Suppressor macrophage (primary cell): Measurements from ENCODE around the gene PPARA.
A peak's percentile ranks its signal among the peaks of the same experiment; 100 is the strongest.

ENCODE experiments used
- DNase-seq, 4 experiments: peaks; one replicate each; pipeline ENCODE4 v3.0.0-alpha.2; 2020 to 2022

Gene PPARA

DNA sequence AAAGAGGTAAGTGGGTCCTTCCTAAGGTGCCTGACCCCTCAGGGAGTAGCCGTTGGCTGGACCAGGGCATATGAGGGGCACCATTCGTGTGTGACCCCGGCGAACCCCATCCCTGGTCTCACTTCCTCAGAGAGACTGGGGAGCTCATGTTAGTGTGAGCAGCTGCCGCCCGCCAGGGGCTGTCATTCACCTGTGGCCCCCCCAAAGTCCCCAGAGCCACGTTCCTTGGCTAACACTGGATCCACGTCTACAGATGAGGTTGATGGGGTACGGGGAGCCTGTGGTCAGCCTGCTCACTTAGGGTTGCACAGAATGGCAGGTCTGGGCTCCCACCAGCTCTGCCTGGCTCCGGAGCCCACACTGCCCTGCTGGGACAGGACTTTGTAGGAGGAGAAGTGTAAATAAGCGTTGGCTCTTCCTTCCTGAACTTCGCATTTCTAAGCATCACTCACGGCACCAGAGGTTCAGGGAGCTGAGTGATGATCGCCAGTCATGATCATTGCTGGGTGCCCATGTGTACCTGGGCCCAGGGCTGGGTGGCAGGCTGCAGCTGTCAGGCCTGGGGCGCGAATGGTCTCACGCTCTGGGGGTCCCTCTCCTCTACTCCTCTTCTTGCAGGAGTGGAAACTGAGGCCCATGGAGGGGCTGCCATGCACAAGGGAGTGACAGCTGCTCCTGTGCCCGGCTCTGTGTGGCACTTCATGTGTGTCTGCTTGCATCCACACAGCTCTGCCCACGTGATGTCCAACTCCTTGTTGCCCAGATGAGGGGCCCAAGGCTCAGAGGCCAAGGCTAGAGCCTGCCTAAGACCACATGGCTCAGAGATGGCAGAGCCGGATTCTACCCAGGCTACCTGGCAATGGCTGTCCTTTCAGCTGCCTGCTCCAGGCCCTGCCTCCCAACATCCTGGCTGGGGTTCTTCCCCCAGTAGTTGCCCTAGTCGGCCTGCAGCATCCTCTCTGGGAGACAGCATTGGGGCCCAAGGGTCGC, 128.6 kb downstream of the PPARA start:
- DNase-seq: no peak

DNA sequence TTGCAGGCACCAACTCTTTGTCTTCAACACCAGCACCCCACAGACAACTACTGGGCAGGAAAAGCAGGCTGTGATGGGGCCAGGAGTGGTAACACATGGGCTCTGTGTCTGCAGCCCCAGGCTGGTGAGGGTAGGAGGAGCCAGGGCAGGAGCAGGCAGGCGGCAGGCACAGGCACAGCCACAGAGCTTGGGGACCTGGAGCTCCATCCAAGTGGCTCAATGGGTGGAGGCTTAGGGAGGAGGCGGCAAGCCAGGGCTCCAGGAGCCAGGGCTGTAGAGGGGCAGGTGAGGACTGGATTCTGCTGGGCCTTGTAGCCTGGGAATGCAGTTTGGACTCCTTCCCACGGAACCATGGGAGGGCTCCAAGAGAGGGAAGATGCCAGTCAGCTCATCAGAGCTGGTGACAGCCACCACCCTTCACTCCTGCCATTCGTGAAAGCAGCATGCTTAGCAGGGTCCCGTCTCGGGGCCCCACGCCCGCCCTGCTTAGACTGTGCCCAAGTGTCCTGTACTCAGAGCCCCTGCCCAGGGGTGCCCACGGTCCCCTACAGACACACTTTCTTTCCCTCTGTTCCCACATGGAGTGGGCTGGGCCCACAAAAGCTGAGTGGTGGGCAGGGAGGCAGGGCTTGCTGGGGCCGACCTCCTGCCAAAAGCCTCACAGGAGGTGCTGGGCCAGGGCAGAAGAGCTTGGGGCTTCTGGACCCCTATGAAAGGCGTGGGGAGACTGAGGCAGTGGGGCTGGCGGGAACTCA, 129.9 kb downstream of the PPARA start:
- no peak for DNase-seq

DNA sequence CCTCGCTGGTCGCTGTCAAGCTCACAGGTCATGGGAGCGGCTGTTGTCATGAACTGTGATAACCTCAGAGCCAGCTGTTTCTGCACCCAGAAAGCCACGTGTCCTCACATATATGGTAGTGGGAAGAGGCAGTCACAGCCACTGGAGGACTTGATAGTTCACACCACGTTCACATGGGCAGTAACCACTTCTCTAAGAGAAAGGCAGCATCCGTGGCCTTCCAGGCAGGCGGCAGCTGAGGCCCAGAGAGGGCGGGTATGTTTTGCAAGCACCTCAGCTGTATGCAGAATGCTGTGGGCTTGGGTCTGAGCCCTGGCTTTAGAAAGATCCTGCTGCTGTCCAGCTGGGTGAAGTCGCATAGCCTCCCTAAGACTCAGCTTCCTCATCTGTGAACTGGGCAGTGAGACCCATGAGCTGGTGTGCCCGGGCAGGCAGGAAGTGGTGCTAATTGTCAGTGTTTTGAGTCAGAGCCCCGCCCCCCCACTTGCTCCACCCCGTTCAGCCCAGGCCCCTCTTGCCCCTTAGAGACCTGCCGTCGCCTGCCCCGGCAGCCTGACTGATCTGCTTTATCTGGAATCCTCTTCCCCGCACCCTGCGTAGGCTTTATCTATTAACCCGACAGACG, 130.8 kb downstream of the PPARA start:
- DNase-seq: peak; percentile 17 to 70 (median 46)

DNA sequence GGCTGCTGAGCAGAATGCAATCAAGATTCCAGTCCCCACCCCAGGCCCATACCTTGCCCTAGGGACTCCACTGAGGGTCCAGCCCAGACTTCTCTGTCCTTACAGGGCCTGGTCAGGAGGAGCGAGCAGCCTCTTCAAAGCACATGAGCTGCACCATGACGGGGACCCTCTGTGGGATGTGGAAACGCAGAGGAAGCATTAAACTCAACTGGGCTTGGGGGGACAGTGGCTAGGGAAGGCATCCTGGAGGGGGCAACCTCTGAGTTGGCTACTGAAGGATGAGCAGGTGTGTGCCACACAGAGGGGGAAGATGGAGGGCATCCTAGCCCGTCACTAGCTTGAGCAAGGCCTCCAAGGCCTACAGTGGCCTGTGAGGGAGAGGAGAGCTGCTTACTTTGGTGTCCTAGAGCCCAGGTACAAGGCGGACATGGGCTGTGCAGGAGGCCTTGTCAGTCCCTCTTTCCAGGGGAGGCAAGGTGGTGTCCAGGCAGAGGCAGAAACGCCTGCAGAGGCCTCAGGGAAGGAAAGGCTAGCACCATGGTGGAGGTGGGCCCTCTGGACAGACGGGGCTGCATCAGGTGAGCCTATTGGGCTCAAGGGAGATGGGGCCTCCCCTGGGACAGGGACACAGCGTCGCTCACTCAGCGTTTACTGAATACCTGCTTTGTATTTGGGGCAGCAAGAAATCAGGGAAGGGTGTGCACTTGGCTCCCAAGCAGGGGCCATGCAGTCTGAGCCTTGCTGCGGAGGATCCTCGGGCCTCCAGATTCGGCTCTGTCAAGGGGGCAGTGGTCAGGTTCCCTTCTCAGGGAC, 131.7 kb downstream of the PPARA start:
- DNase-seq: no peak

DNA sequence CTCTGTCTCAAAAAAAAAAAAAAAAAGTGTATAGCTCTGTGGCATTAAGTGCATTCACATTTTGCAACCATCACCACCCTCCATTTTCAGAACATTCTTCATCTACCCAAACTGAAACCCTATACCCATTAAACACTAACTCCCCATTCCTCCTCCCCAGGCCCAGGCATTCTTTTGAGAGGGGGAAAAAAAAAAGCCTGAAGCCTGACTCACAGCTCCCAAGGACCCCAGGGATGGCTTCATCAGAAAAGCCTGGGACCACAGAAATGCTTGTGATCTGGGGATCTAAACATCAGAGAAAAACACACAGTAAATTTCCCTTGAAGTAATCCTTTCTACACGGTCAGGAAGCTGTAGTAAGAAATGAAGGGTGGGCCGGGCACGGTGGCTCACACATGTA, 135.7 kb downstream of the PPARA start:
- no peak for DNase-seq

DNA sequence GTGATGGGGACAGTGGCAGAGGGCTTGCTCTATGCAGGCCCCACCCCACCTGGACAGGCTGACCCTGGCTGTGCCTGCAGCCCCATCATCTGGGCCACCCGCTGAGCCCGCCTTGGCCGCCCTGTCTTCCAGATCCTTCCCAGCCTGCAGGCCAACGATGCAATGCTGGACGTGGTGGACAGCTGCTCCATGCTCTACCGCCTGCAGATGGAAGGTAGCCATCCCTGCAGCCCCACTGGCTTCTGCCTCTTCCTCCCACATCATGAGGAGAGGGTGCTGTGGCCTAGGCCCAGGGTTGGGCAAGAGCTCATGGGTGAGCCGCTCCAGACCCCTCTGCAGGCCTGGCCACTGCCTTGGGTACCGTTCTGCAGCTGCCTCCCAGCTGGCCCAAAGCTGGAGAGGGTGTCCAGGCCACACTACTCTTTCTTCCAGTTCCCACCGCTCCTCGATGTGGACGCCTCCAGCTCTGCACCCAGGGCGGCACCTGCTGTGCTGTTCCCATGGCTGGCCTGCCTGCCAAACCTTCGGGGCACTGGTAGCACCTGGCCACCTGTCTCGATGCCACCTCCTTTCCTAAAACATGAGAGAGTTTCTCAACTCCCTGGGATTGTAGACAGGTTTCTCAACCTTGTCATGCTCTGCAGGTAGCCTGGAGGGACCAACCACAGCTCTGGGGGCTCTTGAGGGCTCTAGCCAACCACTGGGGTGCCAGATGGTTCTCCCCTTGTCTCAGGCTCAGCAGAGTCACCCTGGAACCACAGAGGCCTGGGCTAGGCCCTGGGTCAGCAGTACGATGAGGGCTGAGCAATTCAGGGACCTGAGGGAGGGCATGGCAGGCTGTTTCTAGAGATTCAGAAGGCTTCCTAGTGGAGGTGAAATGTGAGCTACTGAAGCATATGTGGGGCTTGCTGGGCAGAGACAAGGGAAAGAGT, 136.9 kb downstream of the PPARA start:
- no peak for DNase-seq

DNA sequence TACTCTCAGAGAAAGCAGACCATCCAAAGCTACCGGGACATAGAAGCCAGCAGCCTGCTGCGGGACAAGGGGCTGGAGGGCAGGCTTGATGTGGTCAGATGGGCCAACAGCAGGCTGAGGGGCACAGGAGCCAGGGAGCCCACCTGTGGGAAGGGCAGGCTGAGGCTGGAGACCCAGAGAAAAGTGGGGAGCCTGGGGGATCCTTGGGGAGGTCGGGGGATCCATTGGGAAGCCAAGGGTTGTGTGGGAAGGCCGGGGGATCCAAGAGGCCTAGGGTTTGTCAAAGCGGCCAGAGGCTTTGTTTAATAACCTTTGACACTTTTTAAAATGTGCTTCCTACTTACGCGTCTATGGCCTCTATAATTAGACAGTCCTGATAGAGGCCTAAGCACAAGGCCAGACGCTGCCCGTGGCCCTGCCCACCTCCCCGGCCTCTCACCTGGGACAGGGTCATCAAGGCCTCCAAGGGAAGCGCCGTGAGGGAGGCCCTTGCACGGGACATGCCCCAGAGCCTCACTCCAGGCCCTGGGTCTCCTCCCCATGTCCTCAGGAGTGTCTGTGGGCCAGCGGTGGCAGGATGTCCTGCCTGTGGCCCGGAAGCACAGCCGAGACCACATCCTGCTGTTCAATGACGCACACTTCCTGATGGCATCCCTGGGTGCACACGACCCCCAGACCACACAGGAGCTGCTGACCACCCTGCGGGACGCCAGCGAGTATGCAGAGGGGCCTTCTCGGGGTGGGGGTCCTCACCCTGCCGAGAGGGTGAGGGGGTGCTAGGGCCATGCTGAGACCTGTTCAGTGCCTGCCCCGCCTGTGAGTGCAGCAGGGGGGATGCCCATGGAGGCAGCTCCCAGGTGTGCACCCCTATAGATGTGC, 137.8 kb downstream of the PPARA start:
- DNase-seq: peak; percentile 40 to 59 (median 48)

DNA sequence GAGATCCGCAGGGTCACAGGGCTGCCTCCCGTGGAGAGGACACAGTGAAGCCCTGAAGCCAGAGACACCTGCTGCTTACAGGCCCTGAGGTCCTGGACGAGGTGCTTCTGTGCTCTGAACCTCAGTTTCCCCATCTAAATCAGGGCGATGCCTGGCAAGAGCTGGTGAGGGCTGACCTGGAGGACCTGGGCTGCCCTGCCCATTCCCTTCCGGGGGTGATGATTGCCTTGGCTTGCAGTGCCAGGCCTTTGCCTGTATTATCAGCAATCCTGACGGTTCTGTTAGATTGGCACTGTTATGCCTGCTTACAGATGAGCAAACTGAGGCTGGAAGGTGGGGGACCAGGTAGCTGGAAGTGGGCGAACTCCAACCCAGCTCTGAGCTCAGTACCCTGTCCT, 138.5 kb downstream of the PPARA start:
- DNase-seq: no peak

DNA sequence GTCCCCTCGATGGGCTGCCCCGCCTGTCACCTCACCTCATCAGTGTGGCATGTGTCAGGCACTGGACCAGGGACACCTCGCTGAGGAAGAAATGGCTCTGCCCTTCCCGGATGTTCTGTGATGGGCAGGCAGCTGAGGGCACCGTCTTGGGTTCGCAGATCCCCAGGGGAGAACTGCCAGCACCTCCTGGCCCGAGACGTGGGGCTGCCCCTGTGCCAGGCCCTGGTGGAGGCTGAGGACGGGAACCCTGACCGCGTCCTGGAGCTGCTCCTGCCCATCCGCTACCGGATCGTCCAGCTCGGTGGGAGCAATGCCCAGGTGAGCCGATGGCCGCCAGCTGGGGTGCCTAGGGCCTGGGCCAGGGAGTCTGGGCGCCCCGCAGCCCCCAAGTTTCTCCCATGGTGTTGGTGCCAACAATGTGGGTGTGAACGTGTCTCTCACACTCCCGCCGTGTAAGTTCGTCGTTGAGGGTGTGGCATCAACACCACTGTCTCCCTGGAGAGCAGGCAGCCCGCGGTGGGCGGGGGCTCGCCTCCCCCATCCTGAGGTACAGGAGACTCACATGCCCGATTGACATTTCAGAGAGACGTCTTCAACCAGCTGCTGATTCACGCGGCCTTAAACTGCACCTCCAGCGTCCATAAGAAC, 139.0 kb downstream of the PPARA start:
- no peak for DNase-seq

DNA sequence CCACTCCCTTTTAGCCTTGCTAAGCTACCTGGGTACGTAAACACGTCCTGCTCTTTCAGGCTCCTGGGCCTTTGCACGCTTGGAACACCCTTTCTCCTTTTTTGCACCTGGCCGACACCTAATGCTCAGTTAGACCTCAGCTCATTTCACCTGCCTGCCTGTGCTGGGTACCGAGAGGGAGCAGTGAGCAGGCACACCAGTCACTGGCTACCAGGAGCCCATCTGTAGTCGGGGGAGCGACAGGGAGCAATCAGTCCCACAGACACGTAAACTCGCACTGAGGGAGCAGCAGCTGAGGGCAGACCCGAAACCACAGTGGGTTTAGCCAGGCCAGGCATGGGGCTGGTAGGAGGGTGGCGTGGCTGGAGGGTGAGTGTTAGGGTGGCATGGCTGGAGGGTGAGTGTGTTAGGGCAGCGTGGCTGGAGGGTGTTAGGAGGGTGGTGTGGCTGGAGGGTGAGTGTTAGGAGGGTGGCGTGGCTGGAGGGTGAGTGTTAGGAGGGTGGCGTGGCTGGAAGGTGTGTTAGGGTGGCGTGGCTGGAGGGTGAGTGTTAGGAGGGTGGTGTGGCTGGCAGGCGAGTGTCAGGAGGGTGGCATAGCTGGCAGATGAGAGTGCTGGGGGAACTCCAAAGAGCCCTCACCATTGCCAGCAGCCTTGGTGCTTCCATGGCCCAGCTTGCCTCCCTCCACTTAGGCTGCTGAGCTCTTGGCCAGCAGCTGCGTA, 140.0 kb downstream of the PPARA start:
- no peak for DNase-seq

DNA sequence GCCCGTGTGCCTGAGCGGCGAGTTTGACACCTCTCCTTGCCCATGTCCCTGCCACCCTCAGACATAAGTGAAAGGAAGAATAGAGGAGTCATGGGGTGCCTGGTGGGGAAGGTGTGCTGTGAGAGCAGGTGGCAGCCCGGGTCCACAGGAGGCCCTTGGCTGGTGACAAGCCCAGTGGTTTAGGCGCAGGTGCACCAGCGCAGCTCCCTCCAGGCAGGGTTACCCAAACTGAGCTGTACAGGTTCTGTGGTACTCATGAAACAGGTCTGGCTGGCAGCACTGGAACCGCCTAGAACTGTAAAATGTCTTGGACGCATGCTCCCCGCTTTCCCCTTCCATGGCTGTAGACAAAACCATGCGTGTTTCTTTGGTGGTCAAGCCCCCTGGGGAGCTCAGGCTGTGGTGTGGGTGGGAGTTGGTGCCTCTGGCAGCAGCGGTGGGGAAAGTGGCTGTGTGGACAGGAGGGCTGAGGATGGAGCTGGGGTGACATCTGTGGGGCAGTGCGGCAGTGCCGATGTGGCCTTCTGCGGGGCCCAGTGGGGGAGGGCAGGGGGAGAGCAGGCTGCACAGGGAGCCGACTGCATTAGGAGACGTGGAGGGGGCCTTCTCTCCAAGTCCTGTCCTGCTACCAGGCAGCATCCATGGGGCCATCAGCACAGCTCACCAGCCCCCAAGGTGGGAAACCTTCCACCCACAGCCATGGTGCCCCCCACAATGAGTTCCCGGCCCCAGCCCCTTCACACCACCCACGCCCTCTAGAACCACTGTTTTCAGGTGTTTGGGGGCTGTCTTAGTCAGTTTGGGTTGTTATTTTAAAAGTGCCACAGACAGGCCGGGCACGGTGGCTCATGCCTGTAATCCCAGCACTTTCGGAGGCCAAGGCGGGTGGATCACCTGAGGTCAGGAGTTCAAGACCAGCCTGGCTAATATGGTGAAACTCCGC, 140.8 kb downstream of the PPARA start:
- no peak for DNase-seq

DNA sequence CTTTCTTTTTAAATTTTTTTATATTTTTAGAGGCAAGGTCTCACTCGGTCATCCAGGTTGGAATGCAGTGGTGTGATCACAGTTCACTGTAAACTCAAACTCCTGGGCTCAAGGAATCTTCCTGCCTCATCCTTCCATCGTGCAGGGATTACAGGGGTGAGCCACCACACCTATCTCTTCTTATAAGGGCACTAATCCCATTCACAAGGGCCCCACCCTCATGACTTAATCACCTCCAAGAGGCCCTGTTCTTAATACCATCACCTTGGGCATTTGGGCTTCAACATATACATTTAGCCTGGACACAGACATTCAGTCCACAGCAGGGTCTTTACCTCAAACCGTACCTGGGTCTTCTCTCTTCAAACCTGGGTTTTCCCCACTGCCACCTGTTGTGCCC, 141.8 kb downstream of the PPARA start:
- DNase-seq: no peak

DNA sequence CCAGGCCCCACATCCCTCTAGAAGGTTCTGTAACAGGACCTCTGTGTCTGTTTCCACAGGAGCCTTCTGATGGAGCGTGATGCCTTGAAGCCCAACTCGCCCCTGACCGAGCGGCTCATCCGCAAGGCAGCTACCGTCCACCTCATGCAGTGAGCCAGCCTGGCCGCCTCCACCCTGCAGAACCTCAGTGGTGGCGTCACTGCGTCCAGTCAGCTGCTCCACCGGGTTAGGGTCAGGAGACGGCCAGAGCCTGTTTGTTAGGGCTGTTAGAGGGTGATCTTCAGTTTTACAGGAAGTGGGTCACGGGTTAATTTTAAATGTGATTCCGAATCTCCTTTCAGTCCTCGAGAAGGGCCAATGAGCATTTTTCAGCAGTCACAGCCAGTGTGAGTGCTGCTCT, 142.4 kb downstream of the PPARA start:
- DNase-seq: peak; percentile 70 to 84 (median 79)
